Limb (tissue), 2 donors: ENCODE data around the gene DIP2B.
"Not testable (repeated sequence)": the region's sequence is repeated elsewhere in the genome, so short reads cannot be mapped to it uniquely, and the experiment has no call there.

Experiments
- DNase-seq, 2 donors: peaks; one replicate each; pipeline ENCODE4 v3.0.0-alpha.2; 2016; ENCODE audit errors: extremely low spot score in 2 of 2

The DIP2B gene

DNA sequence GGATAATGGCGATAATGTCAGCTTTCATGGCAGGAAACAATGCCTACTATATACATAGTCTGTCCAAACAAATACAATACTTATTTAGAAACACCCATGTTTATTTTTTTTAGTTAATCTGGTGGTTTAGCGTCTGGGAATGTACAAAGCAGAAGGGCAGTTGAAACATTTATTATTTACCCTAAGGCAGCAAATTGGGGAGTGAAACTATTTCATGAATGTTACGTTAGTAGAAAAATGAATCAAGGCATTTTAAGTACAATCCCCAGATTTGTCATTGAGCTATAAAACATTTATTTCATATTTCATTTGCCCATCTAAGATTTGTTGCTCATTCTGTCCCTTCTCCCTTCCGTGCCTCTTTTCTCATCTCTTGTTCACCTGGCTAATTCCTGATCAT lies 172.0 kb downstream of the DIP2B start:
- no peak for DNase-seq

DNA sequence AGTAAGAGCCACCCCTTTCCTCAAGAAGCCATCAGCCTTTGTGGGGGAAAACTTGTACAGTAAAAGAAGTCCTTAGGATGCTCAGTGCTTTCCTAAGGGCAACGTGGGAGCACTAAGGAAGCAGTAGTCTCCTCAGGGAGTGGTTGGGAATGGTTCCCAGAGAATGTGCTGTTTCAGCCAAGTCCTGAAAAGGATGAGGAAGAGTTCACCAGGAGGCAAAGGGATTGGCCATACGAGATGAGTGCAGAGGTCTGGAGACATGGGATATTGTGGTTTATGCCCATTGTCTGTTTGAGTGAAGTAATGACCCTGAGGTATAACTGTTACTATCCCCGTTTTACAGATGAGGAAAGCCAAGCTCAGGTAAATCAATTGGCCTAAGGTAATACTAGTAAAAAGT lies 173.1 kb downstream of the DIP2B start:
- no peak for DNase-seq

DNA sequence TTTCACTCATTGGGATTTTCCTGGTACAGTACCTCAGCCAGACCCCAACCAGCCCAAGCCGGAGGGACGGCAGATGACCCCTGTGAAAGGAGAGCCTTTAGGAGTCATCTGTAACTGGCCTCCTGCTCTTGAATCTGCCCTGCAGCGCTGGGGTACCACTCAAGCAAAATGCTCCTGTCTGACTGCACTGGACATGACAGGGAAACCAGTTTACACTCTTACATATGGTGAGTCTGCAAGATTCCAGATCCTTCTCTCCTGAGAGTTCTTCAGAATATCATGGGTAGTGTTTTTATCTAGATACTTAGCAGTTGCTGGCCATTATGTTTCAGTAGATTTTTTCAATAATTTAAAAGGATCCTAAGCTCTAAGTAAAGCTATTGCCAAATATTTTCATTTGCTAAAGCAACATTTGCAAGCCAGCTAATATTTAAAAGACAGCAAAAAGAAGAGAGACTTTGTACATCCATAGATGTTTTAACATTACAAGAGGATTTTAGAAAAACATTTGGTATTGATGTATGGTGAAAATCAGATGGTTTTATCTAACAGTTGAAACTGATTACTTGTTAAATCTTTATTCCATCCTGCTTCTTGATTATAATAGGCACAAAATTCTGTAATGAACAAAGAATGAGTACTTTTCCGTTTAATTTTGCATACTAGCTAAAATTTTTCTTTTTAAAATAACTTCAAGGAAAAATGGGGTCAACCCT lies 174.0 kb downstream of the DIP2B start:
- no peak for DNase-seq

DNA sequence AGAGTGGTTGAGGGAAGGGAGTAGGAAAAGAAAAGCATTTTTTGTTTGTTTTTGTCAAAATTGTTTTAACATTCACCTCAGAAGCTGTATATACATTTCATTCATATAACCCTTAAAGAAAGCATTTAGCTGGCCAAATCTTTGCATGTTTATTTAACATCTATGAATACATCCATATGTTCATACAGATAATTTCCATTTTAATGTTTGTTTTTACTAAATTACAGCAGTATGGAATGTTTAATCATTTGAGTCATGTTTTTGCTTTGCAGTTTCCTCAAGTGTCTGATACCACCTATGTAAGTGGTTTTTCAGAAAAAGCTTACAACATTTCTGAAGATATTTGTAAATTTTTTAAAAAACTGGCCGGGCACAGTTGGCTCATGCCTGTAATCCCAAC lies 174.8 kb downstream of the DIP2B start:
- DNase-seq = no peak

DNA sequence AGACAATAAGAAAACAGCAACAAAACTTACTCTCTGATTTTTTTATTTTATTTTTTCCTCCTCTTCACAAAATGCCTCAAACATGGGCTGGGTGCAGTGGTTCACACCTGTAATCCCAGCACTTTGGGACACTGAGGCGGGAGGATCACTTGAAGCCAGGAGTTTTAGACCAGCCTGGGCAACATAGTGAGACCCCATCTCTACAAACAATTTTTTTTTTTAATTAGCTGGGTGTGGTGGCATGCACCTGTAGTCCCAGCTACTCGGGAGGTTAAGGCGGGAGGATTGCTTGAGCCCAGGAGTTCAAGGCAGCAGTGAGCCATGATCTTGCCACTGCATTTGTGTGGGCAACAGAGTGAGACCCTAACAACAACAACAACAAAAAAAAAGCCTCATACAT lies 176.3 kb downstream of the DIP2B start:
- not testable (repeated sequence) for DNase-seq

DNA sequence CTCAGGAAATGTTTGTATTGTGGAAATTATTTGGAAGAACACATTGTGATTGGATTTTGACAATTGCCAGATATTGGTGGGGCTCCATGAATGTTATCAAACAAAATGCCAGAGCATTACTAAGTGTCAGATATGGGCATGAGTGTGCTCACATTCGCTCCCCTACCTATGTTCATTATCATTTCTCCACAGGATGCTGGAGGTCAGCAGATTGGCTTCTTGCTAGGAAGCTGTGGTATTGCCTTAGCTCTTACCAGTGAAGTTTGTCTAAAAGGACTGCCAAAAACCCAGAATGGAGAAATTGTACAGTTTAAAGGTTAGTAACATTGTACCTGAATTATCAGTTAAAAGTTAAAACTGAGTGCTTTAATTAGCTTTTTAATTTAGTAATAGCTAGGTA lies 180.9 kb downstream of the DIP2B start:
- no peak for DNase-seq

DNA sequence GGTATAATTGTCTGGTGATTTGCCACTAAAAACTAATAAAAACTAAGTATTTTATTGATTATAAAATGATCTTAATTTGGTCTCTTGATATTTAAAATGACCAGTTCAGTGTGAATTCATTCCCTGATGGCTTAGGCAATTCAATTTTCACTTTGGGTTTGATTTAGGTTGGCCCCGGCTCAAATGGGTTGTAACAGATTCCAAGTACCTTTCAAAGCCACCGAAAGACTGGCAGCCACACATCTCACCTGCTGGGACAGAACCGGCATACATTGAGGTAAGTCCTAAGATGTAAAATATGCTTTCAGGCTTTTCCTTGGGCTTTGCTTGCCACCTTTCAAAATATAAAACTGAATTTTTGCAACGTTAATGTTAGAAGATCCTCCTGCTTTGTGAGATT lies 181.6 kb downstream of the DIP2B start:
- no peak for DNase-seq

DNA sequence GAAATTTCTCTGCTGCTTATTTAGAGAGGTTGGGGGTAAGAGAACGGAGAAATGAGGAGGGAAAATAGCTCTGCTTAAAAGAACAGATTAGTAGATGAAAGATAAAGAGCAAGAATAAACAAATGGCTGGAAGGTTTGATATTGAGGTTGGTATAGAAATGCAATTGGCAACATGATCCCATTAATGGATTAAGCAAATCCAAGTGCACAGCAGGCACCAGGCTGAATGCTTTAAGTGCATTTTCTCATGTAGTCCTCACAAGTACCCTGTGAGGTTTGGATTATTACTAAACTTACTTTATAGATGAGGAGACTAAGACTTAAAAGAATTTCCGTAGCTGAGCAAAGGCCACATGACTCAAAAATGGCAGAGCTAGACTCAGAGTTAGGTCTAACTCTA lies 182.2 kb downstream of the DIP2B start:
- DNase-seq = no peak

DNA sequence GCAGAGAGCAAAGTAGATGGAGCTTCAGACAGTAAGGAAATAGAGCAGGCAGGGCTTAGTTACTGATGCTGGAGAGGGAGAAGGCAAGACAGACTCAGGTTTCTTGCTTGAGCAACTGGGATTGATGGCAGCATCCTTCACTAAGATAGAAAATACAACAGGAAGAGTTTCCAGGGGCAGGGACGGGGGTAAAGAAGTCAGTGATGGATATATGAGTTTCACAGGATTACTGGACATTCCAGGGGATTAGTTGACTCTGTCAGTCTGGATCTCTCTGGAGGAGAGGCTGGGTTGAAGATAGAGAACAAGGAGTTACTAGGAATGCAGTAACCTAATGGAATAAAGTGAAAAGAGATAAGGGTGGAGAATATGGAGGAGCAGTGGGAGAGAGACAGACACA lies 184.7 kb downstream of the DIP2B start:
- no peak for DNase-seq

DNA sequence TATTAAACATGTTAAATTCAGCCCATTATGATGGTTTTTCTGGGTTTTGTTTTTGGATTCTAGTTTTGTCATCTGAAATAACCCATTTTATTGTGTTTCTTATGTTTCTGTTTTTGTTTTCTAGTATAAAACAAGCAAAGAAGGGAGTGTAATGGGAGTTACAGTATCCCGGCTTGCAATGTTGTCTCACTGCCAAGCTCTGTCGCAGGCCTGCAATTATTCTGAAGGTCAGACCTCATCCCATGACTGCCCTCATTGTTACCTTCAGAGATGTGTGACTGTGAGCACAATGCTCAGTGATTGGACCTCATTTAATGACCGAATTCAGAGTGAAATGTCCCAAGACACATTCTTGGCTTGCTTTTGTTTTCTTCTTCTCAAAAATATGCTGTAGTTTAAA lies 186.1 kb downstream of the DIP2B start:
- peak in 1 of 2 donors; percentile 15 for DNase-seq

DNA sequence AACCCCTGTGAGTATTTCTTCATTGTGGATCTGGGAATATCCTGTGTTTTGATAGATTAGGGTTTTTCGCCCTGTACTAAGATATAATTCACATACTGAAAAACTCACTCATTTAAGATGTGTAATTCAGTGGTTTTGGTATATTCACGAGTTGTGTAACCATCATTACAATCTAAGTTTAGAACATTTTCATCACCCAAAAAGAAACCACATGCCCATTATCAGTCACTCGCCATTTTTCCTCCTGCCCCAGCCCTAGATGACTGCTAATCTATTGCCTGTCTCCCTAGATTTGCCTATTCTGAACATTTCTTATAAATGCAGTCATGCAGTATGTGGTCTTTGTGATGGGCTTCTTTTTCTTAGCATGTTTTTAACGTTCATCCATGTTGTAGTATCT lies 191.2 kb downstream of the DIP2B start:
- DNase-seq = no peak

DNA sequence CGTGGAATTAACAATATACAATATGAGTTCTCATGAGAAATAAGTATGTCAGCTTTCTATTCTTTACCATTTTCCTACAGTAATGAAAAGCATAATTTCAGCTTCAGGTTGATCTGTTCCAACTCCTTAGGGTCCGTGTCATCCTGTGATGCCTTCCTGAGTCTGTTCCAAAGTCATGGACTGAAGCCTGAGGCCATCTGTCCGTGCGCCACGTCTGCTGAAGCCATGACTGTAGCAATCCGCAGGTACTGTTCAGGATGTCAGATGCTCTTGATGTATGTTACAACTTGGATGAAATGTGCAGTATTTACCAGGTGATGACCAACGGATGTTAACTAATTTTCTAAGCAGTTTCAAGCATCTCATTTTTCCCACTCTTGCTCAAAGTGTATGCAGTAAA lies 192.1 kb downstream of the DIP2B start:
- no peak for DNase-seq

DNA sequence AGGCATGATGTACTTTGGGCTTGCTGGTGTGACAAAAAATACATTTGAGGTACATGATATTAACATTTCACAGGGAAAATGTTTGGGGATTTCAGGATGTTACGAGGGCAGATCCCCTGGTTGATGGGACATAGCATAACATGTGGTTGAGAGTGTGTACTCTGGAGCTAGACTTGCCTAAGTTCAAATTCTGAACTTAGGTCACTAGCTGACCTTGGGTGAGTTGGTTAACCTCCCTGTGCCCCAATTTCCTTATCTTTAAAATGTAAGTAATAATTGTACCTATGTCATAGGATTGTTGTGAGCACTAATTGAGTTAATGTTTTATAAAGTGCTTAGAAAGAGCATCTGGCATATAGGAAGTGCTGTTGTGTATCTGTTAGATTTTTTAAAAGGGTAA lies 194.4 kb downstream of the DIP2B start:
- no peak for DNase-seq

DNA sequence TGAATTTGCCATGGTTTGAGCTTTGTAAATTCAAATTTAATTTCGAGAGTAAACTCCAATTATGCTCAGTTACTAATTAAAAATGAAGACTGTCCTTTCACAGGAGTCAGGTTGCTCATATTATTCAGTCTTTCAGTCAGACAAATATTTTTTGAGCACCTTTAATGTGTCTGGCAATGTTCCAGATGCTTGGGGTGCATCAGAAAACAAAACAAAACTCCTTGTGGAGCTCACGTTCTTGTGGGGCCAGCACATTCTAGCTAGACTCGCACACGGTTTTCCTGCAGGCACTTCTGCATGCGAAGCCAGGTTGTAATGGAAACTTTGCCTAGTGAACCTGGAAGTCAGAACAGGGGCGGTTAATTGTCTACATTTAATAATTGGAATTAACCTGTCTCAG lies 195.2 kb downstream of the DIP2B start:
- DNase-seq = no peak

DNA sequence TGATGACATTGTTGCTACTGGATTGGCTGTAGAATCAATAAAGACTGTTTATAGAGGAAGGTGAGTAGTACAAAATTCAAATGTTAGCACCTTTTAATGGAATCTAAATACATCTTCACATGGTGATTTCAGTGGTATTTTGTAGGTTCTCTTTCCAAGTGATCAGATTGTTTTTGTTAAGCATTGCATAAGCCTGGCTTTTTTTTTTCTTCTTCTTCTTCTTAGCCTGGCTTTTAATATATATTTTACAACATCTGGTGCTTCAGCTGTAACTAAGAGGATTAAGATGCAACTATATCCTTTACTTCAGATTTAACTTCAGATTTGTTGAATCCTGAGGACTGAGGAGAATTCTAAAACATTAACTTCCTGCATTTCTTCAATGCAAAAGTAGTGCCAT lies 201.8 kb downstream of the DIP2B start:
- no peak for DNase-seq

DNA sequence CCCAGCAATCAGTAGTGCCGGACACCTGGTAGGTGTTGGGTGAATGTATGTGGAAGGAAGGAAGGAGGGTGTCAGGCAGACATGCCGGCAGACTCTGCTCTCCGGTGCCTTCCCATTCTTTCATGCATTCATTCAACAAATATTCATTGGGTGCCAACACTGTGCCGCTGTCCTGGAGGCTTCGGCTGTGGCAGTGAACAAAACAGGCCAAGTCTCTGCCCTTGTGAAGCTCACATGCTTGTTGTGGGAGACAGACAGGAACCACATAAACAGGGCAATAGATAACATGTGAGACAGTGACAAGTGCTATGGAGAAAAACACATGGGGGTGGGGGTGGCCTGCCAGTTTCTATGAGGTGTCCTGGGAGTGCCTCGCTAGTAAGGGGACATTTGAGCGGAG lies 202.6 kb downstream of the DIP2B start:
- DNase-seq = no peak

DNA sequence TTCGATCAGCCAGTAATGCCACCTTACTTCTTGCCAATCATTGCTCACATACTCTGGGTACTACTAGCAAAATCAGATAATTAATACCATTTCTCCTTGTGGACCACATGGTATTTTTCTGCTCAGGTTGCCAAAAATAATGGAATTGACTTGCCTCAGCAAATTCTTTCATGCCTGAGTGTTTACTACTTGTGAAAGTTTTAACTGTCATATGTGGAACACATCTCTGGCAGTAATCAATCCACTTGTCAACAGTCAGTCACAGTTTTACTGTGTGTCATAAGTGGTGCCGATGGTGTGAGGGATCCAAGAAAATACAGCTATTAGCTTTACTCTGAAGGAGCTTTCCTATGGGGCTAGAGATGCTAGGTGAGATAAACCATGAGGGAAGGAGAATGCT lies 203.8 kb downstream of the DIP2B start:
- no peak for DNase-seq

DNA sequence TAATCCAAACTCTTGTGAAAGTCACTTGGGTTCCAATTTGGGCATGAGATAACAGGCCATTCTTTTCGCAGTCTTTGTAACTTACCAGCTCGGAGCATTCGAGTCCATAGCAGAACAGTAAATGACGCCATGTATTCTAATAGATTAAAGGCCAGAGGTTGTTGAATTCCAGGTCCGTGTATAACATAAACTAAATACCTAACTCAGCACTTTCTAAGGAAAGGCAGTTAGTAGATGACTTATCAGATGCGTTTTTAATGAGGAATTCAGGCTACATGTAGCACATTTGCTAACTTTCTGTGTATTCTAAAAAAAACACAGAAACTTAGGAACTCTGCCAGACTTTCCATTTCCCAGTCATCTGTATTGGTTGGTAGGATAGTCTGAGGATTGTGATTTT lies 206.3 kb downstream of the DIP2B start:
- no peak for DNase-seq

DNA sequence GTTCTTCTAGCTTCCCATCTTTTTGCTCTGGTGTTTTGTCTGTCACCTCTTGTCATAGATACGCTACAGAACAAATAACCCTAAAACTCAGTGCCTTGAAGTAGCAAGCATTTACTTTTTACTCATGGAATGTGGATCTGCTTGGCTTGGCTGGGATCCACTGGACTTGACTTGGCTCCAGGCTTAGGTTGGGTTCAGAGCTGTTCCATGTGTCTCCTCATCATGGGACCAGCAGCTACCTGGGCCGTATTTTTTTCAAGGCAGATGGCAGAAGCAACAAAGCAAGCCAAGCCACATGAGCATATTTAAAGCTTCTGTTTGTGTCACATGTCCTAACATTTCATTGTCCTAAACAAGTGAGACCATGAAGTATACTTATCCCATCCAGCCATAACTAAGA lies 210.4 kb downstream of the DIP2B start:
- DNase-seq = no peak

DNA sequence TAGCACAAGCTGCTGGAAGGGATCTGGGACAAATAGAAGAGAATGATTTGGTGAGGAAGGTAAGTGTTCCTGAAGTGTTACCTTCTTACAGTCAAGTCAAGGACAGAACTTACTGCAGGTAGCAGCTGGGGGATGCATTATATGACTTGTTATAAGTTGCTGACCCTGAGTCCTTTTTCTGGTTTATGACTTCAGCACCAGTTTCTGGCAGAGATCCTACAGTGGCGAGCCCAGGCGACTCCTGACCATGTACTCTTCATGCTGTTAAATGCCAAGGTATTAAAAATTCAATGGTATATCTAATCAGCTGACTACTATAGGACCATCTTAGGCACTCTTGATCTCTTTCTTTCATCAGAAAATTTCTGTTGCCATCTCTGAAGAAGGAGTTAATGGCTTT lies 214.0 kb downstream of the DIP2B start:
- no peak for DNase-seq

DNA sequence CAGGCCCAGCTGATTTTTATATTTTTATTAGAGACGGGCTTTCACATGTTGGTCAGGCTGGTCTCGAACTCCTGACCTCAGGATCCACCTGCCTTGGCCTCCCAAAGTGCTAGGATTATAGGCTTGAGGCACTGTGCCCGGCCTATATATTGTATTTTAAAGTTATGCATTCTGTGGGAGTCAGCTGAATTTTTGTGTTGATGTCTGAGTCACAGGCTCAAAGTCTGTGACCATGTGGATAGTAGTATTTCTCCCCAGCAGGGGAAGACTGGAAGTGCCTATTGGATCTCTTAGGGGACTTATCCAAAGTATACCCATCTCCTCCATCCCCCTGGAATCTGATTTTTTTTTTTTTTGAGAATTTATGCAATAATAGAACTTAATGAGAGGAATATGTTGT lies 215.3 kb downstream of the DIP2B start:
- DNase-seq = no peak

DNA sequence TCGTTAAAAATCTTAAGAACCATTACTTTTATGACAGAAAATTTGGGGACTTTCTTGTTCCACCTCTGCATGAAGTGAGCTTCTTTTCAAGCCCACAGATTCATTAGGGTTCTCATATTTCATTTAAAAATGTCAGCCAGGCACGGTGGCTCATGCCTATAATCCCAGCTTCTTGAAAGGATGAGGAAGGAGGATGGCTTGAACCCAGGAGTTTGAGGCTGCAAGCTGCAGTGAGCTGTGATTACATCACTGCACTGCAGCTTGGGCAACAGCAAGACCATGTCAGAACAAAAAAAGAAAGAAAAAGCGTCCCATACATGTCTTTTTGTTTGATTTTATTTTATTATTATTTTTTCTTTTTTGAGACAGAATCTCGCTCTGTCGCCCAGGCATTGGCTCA lies 215.7 kb downstream of the DIP2B start:
- no peak for DNase-seq

DNA sequence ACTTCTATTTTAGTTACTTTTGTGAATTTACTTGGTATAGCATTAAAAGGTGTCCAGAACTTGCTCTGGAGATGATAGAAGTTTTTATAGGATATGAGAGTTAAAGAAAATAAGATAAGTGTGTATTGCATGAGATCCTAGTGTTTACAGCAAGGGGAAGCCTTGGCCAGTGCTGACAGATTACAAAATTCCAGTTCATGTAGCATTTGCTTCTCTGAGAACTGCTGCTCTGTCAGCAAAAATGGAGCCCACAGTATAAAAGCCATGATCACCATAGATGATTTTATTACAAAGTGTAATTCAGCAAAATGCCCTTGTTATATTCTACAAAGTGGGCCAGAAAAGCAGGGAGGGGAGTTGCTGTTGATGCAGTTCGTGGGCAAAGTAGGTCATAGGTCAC lies 219.1 kb downstream of the DIP2B start:
- no peak for DNase-seq
